GM12875 (cell line): ENCODE results near the gene MAGEC1.

Experiments
- H3K4me3 ChIP-seq: one replicate; pipeline ENCODE4 v1.5.1; 2011; ENCODE audit warnings: low read depth, low read length, control low read depth
- TF ChIP-seq, protein P1 (sequence below): IDR thresholded peaks from 2 replicates; pipeline ENCODE4 v1.5.1; 2011; ENCODE audit warnings: low read depth, mild to moderate bottlenecking, control low read depth, inconsistent platforms, low read length, moderate library complexity, borderline replicate concordance; ENCODE audit not compliant: insufficient read depth

MAGEC1 gene

DNA sequence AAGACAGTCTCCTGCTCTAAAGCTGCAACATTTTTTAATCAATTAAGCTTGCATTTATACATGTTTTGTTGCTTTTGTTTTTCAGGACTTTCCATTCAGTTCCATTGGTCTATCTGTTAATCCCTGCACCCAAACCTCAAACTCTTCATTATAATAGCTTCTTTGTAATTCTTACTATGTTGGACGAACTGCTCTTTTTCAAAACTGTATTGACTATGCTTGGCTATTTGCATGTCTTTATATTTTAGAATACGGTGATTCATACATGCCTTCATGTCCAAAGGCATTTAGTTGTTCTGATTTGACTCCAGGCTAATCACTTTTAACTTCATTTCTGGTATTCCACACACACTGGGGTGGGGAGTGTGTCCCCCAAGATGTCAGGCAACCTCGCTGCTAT lies 14.1 kb downstream of the MAGEC1 start:
- H3K4me3 ChIP-seq: no peak overlapping the region
- TF ChIP-seq, protein P1, sequence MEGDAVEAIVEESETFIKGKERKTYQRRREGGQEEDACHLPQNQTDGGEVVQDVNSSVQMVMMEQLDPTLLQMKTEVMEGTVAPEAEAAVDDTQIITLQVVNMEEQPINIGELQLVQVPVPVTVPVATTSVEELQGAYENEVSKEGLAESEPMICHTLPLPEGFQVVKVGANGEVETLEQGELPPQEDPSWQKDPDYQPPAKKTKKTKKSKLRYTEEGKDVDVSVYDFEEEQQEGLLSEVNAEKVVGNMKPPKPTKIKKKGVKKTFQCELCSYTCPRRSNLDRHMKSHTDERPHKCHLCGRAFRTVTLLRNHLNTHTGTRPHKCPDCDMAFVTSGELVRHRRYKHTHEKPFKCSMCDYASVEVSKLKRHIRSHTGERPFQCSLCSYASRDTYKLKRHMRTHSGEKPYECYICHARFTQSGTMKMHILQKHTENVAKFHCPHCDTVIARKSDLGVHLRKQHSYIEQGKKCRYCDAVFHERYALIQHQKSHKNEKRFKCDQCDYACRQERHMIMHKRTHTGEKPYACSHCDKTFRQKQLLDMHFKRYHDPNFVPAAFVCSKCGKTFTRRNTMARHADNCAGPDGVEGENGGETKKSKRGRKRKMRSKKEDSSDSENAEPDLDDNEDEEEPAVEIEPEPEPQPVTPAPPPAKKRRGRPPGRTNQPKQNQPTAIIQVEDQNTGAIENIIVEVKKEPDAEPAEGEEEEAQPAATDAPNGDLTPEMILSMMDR: no peak

DNA sequence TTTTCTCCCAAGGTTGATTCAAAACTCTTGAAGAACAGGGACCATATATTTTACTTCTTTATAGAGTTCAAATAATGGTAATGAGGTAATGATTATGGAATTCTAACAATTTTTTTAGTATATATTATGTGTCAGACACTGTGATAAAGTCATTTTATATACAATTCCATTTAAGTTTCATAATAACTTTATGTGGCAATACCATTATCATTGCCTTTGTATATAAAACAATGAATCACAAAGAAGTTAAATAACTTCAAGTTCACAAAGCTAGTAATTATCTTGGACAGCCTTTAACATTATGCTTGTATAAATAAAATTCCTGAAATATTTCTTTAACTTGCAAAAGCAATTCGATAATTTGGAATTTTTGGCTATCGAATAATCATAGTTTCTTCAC lies 20.6 kb downstream of the MAGEC1 start:
- no peak overlapping the region for H3K4me3 ChIP-seq
- TF ChIP-seq, protein P1: no peak

DNA sequence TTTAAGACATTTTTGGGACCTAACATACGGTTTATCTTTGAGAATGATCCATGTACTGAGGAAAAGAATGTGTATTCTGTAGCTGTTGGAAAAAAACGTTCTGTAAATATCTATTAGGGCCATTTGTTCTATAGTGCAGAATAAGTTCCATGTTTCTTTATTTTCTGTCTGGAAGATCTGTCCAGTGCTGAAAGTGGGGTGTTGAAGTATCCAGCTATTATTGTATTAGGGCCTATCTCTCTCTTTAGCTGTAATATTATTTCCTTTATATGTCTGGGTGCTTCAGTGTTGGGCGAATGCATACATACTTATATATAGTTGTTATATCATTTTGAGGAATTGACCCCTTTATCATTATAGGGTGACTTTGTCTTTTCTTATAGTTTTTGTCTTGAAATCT lies 24.7 kb downstream of the MAGEC1 start:
- TF ChIP-seq, protein P1: no peak
- no peak overlapping the region for H3K4me3 ChIP-seq

DNA sequence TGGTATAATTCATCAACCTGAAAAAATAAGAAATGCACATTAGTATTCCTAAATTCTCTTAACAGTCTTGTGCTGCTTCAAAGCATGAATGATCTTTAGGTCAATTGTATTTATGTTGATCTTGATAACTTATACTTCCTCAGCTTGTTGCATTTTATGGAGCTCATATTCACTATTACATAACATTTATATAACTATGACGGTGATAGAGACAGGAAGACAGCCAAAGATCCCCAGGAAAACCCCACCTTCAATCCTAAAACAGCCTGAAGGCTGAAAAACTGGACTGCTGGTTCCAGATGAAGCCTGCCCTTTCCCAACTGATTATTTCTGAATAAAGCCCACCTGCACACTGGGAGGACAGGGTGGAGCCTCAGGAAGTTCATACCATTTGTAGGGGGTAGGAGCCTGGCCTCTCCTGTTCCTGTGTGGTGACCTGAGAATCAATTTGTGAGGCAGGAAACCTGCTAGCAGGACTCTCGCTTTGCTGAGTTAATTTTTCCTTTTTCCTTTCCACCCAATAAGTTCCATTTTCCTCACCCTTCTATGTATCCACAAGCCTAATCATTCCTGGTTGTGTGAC lies 30.5 kb downstream of the MAGEC1 start:
- TF ChIP-seq, protein P1: no peak
- H3K4me3 ChIP-seq: no peak overlapping the region

DNA sequence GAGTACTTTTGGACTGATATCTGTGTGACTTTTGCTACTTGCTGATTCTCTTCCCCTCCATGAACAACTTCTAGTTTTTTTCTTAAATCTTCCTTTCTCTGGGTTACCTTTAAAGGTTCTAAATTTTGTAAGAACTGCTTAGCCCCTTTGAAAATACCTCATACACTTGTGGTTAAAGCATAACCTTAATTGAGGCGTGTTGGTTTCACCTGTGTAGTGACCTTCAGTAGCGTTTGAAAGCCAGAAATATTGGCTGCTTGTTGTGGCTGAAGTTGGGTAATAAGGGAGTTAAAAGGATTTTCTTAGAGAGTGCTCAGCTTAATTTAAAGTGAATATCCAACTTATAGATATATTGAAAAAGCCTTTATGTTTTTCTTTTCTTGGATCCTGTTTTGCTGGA lies 32.0 kb downstream of the MAGEC1 start:
- TF ChIP-seq, protein P1: no peak
- H3K4me3 ChIP-seq: no peak overlapping the region

DNA sequence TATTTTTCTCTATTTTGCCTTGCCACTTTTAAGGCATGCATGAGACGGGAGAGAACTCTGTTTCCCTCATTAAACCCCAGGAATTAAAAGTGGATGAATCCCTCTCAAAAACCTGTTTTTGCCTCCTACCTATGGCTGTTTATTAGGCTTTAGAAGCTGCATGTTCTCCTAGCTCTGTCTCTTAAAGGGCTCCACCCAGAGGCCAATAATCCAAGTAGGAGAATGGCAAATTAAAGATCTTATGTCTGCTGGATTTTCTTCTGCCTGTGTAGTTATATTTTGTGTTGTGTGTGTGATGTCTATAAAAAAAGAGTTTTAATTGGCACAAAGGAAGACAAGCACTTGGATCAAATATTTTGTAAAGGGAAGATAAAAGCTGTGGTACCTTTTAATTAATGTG lies 32.4 kb downstream of the MAGEC1 start:
- no peak overlapping the region for H3K4me3 ChIP-seq
- TF ChIP-seq, protein P1: no peak

DNA sequence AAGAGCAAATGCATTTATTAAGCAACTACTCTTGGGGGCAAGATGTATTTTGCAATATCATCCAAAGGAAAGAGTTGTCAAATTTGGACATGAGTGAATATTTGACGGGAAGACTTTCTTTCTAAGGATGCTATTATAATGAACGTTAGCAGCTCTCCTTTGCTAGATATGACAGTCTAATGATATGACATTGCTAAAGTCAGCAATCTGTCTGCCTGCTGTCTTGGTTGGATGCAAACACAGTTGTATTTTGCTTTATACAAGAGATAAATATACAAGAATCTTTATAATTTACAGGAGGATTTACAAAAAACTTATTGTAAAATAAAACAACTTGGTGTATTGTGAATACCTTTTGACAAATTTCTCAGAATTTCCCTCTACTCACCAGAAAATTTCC lies 37.5 kb downstream of the MAGEC1 start:
- H3K4me3 ChIP-seq: no peak overlapping the region
- TF ChIP-seq, protein P1: no peak
